Superior temporal gyrus (tissue), 1 donor: Measurements from ENCODE around the gene CREB5.
A peak's percentile ranks its signal among the peaks of the same experiment; 100 is the strongest.

ENCODE experiments used
- DNase-seq: peaks from one replicate; pipeline ENCODE4 v3.0.0-alpha.2; 2016; ENCODE audit errors: extremely low spot score

Gene CREB5

DNA sequence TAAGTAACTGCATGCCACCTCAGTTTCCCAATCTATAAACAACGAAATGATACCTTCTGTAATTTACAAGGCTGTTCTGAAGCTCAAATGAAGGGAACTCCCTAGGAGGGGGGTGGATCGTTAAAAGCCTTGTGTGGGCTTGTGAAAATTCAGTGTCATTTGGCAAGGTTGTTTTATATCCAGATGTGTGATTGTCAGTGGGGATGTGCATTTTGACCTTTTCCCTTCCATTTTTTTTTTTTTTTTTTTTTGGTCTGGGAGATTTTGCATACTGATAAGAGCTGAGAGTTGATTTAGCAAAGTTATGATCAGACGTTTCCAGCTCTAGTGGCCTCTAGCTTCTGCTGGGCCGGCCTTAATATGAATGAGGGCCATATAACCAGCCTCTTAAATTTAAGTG is 22.8 kb downstream of the CREB5 start:
- DNase-seq = no peak

DNA sequence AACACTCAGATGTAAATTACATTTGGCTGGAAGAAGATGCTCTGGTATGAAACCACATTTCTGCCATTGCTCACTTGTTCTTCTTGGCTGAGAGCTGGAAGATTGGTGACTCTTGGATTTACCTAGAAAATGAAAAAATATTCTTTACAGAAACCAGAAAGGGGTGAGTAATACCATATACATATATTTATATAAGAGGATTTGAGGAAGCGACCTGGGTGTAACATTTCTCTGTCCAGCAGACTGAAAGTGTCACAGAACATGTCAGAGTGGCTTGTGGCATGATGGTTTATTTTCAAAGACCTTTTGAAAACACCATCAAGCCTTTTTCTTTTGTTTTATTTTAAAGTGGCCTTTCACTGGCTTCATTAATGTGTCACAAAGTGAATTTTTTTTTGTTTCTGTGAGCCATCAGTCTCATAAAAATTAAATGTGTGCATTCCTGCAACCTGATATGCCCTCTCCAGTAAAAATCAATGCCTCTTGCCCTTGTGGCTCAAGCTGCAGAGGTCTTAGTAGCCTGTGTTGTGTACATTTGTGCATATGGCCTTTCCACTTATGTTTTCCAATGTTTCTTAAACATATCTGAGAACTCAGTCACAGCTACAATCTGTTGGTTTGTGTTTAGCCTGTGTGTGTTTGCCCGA is 23.5 kb downstream of the CREB5 start:
- no peak for DNase-seq

DNA sequence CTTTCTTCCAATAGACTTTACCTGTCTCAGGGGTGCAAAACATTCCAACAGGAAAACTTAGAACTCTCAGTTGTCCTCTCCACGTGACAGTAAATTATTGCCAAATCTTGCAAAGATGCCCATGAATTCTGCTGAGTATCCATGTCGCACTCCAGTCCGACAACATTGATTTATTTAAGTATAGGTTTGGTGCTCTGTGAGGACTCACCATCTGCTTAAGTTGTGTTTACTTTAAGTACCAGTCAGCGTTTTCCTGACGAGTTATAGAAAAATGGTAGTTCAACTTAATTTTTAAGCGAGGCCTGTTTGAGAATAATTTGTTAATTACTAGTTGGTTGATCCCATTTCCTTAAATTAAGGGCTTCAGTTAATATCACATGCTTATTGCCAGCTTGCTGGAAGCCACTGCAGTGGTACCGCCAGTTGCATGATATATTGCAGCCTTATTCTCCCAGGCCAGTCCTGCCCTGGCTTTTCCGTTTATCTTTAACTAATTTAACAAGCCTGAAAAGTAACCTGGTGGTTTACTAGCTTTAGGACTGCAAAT is 27.8 kb downstream of the CREB5 start:
- DNase-seq = no peak

DNA sequence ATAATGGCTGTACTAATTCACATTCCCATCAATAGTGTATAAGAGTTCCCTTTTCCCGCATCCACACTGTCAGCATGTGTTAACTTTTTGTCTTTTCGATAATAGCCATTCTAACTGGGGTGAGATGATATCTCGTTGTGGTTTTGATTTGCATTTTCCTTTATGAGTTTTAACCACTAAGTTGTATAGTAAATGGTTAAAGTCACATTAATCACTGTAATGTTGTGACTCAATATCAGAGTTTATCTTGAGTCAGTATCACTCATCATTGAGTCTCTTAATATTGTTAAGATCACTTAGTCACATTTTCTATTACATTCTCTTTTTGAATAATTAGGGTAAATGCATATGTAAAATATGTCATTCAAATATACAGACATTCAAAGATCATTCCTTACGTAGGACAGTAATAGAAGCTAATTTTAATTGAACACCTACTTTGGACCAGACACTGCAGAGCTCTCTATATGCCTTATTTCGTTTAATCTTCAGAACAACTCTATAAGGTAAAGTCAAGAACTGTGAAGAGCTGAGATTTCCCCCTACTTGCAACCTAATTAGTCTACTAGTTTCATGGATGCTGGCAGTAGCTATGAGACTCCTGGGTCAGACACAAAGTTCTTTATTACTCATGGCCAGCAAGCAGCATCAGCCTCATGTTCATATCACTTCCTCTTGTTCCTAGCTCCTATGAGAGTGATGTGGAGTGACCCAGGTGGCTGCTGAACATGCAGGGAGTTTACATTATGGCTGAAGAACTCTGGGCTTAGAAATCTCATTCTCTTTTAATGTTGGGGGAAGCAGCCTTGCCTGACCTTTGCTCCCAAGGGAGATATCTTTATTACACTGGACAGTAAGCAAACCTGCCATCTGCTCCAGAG is 30.5 kb downstream of the CREB5 start:
- DNase-seq = no peak

DNA sequence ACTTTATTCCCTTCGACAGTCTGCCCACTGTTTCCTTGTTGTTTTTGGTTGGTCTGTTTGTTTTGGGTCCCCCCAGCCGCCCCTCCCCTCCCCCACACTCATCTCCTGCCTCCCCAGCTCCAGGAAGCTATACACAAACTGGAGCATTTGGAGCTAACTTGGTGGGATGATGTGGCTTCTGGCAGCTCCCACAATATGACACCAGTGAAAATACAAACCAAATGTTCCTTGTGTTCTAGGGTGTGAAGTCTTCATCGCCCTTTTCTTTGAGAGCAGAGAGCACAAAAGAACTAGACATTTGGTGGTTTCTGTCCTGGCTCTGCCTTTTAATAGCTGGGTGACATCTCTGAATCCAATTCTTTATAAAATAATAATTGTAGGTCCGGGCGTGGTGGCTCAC is 33.8 kb downstream of the CREB5 start:
- DNase-seq = no peak

DNA sequence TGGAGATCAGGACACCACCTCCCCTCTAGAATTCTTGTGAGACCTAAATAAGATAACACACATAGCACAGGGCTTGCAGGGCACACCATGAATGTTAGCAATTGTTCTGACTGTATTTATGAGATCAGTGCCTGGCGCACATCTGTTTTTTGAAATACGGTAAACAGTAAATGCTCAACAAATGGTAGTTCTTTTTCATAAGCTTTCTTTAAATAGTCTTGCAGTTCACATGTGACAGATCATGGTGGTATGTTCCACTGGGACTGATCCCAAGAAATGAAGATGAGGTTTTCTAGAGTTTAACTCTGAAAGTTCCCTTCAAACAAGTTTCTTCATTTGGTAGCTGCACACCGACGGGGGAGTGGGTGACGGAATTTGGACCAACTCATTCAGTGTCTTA is 34.8 kb downstream of the CREB5 start:
- no peak for DNase-seq

DNA sequence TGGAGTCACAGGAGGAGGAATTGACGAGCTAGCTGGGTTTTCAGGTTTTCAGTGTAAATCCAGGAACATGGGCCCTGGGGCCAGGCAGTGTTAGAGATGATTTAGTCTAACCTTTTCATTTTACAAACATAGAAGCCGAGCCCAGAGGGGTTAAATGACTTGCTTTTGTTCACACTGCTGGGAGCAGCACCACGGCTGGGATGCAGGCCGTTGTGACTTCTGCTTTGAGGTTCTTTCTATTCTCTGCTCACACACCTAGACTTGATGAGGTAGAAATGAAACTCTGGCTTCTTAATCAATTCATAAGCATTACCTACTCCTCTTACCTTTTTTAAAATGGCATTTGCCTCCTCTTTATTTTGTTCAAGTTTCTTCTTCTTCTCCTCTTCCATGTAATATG is 36.4 kb downstream of the CREB5 start:
- no peak for DNase-seq

DNA sequence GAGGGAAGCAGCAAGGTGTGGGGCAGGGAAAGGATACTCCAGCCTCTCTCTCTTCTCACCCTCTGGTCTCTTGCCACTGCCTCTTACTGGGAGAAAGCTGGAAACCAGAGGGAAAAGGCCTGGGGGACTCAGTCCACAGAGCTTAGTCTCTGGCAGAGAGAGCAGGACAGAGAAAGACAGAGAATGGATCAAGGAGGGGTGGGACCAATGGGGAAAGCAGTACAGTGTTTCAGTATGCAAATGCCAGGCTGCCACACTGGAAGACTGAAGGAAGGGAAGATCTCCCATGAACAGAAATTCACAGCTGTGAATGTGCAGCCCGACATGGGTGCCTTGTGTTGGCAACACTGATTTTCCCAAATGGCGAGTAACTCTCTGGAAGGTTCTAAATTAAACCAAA is 40.4 kb downstream of the CREB5 start:
- no peak for DNase-seq

DNA sequence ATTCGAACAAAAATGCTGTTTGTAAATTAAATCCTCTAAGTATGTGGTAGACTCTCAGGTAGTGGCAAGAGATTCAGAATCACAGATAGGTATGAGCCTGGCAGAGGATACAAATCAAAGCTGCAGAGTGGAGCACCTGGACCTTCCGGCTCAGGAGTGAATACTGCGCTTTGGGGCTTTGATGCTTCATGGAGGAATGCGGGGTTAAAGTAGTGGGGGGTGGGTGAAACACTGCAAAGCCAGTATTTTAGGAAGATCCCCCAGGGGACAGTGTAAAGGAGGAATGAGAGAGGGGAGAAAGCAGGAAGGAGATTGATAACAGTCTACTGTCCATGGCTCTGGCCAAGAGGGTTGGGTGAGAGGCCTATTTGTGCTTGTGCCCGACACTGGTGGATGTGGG is 43.2 kb downstream of the CREB5 start:
- DNase-seq = no peak

DNA sequence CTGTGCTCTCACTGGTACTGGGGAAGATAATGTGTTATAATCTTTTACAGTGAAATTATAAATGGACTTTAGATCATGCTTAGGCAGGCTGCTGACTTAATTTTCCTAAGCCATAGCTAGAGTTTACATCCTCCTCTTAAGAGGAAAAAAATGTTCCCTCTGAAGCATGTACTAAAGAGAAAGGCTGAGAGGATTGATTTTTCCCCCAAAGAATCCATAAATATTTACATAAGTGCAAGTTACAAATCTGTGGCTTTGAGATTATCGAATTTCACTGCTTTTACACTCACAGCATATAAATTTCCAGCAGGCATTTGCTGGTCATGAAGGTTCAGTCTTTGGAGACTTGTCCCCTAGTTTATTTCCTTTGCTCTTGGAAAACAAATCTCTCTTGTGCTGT is 43.7 kb downstream of the CREB5 start:
- no peak for DNase-seq

DNA sequence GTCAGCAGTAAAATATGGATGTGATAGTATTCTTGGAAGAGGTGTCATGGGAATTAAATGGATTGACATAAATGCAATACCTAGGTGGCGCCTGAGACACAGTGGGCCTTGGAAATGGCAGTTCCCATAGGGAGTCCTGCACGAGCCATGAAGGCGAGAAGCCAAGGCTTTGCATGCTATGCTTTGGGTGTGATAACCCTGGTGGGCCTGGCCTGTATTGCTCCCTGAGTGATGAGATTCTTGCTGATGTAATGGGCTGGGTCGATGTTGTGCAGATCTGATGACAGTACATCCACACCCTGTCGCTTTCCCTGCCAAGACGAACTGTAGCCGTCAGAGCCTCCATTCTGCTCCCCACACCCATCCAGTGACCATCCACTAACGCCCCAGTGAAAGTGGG is 46.4 kb downstream of the CREB5 start:
- DNase-seq = no peak

DNA sequence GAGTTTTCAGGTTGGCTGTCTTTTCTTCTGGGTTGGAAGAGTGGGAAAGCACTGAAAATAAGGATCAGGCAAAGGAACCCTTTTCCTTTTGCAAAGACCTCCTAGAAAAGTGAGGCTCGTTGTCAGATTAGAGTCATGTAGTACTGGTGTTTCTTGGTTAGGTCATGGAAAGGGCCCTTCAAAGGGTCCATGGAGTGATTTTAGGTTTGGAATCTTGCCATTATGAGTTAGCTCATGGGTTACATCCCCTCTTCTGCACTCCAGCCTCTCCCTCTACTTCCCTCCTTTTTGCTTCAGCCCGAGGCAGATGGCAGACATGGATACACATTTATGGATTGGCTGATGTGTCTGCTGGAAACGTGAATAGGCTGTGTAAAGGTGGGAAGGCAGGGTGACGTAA is 47.0 kb downstream of the CREB5 start:
- DNase-seq = no peak

DNA sequence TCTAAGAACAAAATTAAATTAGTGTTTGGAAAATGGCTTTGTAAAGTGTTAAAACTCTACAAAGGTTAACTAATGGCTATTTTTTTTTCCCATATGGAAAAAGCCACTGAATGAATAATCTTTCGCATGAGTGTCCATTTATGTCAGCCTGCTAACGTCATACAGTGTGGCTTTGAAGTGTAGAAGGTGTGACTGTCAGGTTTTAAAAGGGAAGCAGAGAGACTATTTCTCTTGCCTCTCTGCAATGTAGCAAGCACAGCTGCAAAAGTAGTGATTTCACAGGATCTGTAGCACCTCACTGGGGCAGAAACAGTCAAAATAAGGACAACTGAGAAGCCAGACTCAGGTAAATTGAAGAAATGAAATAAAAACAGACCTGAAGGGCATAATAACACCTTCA is 53.4 kb downstream of the CREB5 start:
- DNase-seq = no peak

DNA sequence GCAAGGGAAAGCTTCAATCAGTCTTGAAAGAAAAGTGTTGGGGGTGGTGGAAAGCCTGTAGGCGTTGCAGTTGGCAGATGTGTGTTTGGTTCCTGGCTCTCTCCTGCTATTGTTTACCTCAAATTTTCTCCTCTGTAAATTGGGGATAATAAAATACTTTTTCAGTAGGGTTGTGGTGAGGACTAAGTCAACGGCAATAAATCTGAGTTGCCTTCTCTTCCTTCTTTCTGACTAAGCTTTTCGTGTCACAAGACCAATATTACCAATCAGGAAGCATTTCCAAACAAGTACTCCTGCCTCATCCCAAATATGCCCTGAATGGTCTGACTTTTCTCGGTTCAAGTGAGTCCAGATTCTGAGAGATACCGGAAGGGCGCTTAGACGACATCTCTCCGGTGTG is 54.0 kb downstream of the CREB5 start:
- no peak for DNase-seq

DNA sequence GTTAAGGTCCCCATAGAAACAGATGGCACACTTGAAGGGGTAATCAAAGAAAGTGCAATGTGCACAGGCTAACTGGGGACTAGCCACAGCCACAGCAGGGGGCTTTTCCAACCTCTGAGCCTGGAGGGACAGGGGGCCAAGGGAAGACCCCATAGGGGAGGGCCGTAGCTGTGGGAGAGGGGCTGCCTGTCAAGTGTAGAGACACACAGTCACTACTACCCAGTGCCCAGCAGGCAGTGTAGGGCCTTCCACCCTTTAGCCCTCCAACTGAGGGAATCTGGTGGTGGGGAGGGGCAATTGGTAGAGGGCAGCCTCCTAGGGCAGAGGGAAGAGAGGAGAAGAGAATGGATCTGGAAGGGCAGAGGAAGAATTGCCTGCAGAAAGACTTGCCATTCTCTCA is 54.6 kb downstream of the CREB5 start:
- DNase-seq = no peak

DNA sequence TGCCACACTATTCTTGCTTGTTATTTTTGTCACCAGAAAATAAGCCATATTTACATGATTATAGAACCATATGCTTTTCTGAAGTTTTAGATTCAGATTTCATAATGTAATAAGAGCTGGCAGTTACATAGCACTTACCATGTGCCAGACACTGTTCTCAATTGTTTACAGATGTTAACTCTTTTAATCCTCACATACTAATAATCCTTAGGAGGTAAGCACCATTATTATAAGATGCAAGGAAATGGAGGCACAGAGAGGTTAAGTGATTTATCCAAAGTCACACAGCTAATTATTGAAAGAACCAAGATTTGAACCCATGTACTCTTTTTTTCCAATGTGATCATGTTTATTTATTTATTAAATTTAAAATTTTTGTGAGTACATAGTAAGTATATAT is 57.2 kb downstream of the CREB5 start:
- DNase-seq = no peak

DNA sequence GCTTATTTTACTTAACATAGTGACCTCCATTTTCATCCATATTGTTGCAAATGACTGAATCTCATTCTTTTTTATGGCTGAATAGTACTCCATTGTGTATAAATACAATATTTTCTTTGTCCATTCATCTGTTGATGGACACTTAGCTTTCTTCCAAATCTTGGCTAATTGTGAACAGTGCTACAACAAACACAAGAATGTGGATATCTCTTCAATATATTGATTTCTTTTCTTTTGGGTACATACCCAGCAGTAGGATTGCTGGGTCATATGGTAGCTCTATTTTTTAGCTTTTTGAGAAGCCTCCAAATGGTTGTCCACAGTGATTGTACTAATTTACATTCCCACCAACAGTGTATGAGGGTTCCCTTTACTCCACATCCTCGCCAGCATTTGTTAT is 58.0 kb downstream of the CREB5 start:
- DNase-seq = peak; percentile 62

DNA sequence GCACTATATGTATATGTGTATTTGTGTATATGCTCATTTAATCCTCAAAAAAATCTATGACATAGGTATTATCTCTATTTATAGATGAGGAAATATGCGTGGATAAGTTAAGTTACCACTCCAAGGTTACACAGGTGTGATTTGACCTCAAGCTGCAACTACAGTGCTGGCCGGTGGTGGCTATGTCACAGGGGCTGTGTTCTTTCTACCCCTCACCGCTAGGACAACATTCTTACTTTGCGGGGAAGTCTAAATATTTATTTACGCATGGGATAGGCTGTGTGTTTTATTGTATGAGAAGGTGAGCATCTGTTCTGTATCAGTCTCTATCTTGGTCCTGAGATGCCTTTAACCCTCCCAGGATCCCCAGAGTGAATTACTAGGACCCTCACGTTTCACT is 60.0 kb downstream of the CREB5 start:
- no peak for DNase-seq

DNA sequence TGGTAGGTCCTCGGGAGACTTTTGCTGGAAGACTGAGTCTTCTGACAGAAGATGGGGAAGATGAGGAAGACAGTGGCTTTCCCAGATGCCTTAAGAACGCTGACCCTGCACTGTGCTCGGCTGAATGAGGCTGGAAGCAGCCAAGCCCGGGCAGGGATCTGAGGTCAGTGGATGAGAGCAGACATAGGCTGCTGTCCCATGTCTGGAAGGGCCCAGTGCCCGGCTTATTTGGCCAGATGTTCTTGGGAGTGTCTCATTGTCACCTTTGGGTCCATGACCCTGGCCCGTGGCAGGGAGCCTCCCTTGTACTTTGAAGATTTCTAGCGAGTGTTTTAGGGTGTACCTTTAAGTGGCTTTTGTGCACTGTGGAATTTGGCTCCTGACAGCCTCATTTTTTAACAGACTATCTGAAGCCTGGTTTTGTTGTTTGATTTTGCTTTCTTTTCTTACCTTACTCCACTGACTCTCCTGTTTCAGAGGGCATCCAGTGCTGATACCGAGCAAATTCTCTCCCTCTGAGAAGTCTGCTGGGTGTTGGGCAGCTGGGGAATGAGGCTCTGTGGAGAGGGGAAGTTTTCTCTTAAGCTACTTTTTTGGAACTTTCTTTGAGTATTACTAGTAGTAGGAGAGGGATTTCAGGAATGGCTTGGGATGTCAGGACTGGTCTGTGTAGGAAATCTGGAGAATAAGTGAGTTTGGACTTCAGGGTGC is 61.4 kb downstream of the CREB5 start:
- DNase-seq = no peak

DNA sequence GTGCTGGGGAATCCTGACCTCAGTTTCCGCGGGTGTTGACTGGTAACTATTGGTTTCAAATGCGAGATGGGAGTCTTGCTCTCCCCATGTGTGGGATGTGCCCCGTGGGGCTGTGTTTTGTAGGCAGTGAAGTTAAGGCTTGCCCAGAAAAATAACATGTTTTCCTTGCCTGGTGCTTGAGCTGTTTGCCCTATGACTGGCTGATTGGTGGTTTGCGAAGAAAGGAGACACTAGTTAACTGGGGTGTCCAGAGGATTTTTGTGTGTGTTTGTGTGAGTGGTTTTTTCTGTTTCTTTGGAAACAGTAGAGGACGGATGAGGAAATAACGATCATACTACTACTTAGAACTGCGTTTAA is 61.9 kb downstream of the CREB5 start:
- no peak for DNase-seq

DNA sequence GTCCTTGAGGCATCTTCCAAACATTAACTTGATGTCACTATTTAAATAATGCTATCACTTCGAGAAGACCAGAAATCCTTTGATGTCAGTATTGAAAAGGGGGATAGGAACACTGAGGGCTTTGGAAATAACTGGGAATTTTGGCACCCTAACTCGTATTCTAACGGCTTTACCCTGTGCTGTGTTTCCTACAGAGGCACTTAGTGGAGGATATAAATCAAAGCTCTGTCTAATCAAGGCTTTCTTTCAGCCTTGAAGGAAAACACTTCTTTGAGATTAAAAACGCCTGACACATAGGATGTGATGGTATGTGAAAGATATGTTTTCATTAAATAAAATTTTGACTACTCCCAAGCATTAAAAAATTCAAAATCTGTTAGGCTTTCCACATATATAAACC is 62.3 kb downstream of the CREB5 start:
- DNase-seq = no peak

DNA sequence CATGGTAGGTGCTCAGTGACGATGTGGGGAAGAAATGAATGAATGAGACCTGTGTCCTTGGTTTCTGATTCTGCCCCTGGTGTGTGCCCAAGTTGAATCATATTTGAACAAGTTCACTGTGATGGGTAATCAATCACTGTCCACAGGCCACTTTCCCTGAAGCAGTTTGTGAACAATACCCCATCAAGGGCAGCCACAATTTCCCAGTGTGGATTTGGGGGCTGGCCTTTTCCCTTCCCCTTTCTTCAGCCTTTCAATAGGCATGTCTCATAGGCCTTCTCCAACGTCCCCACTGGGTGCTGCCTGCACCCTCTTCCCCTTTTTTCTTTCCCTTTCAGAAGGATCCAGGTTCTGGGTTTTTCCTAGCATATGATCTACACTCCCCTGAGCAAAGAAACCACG is 64.7 kb downstream of the CREB5 start:
- DNase-seq = no peak

DNA sequence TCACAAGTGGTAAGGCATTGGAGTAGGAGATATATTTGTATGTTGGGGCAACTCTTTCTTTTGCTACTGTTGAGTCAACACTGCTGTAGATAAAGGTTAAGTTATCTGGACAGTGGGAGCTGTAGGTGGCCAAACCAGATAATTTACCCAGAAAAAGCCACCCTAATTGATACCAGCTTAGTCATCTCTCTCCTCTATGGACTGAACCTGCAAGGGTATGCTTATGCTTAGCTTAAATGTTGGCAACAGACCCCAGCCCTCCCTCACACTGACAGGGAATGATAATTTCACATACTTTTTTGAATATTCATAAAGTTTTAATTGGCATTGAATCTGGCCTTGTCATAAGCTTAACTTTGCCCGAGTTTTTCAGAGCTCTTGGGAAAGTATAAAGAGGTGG is 66.3 kb downstream of the CREB5 start:
- DNase-seq = no peak
